Gastroesophageal sphincter (tissue), 4 donors: ENCODE measurements around the gene CXXC5. TPM values are rescaled to one million over a fixed set of nuclear protein-coding genes. Genes with fewer than 3 reads are reported as not detected.

Source experiments
- ATAC-seq: fragments of 150-250 bp; one replicate; pipeline ENCODE4 v1.9.1; 2016; ENCODE audit warnings: mild to moderate bottlenecking, moderate library complexity
- H3K27ac ChIP-seq, 4 donors: fragments of 200-600 bp; sonication (generic) in 3 of 4; 1 replicate in 3 of 4; 2 replicates in 1 of 4; pipeline ENCODE4 v1.5.1; 2016 to 2019
- H3K27me3 ChIP-seq: fragments of 200-600 bp; sonication (generic); one replicate; pipeline ENCODE4 v1.5.1; 2019
- H3K36me3 ChIP-seq, 2 donors: fragments of 200-600 bp; sonication (generic); one replicate each; pipeline ENCODE4 v1.5.1; 2019; ENCODE audit warnings: control low read depth in 1 of 2
- H3K4me1 ChIP-seq, 3 donors: fragments of 200-600 bp; sonication (generic); 1 replicate in 2 of 3; 2 replicates in 1 of 3; pipeline ENCODE4 v1.5.1; 2016 to 2019; ENCODE audit warnings: control low read depth in 2 of 3
- H3K4me3 ChIP-seq, 2 donors: fragments of 200-600 bp; sonication (generic); one replicate each; pipeline ENCODE4 v1.5.1; 2019; ENCODE audit warnings: mild to moderate bottlenecking in 1 of 2, moderate library complexity in 1 of 2
- H3K9me3 ChIP-seq, 3 donors: fragments of 200-600 bp; sonication (generic); one replicate each; pipeline ENCODE4 v1.5.1; 2017 to 2019; ENCODE audit warnings: control low read depth in 2 of 3
- EP300 ChIP-seq: sonication (generic); formaldehyde crosslinking; IDR thresholded peaks from one replicate; pipeline ENCODE4 v1.6.1; 2017; ENCODE audit warnings: antibody characterized with exemption, mild to moderate bottlenecking
- POLR2A ChIP-seq, 2 donors: fragments of 450-650 bp; IDR thresholded peaks; one replicate each; pipeline ENCODE4 v1.6.1; 2017; ENCODE audit warnings: antibody characterized with exemption in 2 of 2, mild to moderate bottlenecking in 2 of 2, moderate library complexity in 1 of 2
- POLR2AphosphoS5 ChIP-seq: sonication (generic); formaldehyde crosslinking; IDR thresholded peaks from one replicate; pipeline ENCODE4 v1.6.1; 2017; ENCODE audit warnings: antibody characterized with exemption
- WGBS, 2 donors: methylation state at CpG; one replicate each; pipeline ENCODE4 v1.1.5; 2018; ENCODE audit warnings: low coverage in 1 of 2; 5-methylcytosine and 5-hydroxymethylcytosine counted together
- total RNA-seq, 4 donors: library from RNA; depleted of rRNA; stranded (reverse); fragments of >200 nt; gene quantifications; one replicate each; pipeline ENCODE4 v1.1.0, GENCODE V29; 2016
- TF ChIP-seq, protein P1 (sequence below), 4 experiments: fragments of 200-600 bp in 2 of 4; fragments of 450-650 bp in 2 of 4; sonication (generic) in 1 of 4; IDR thresholded peaks; one replicate each; pipeline ENCODE4 v1.5.1; 2017 to 2019; ENCODE audit warnings: antibody characterized with exemption in 4 of 4, mild to moderate bottlenecking in 2 of 4, moderate library complexity in 2 of 4

Gene CXXC5
- total RNA-seq, 4 donors from 2014 or later: 30.0 to 50.7 (median 35.1) TPM

GRCh38 chr5:139698490-139699146, 50.5 kb downstream of the CXXC5 start:
- Histone ChIP-seq H3K4me3 (no peak overlapping the region), H3K27ac (peak overlapping the region; percentile 48 to 93 (median 88)), H3K4me1 (peaks cover 0 to 37% (median 31%) of the 10 kb centered on the region in 3 donors), H3K9me3 (no peaks in the 10 kb centered on the region), H3K36me3 (no peaks in the 10 kb centered on the region), H3K27me3 (no peaks in the 10 kb centered on the region)
- peak; percentile 52 for ATAC-seq
- WGBS, 2 donors: 0 to 32% methylated on average over 2 to 4 of the region's 13 CpGs
- TF ChIP-seq POLR2A (IDR thresholded peaks at IDR 0.05) (no peak), POLR2AphosphoS5 (peak; percentile 25), EP300 (no peak)
- TF ChIP-seq, protein P1, sequence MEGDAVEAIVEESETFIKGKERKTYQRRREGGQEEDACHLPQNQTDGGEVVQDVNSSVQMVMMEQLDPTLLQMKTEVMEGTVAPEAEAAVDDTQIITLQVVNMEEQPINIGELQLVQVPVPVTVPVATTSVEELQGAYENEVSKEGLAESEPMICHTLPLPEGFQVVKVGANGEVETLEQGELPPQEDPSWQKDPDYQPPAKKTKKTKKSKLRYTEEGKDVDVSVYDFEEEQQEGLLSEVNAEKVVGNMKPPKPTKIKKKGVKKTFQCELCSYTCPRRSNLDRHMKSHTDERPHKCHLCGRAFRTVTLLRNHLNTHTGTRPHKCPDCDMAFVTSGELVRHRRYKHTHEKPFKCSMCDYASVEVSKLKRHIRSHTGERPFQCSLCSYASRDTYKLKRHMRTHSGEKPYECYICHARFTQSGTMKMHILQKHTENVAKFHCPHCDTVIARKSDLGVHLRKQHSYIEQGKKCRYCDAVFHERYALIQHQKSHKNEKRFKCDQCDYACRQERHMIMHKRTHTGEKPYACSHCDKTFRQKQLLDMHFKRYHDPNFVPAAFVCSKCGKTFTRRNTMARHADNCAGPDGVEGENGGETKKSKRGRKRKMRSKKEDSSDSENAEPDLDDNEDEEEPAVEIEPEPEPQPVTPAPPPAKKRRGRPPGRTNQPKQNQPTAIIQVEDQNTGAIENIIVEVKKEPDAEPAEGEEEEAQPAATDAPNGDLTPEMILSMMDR (IDR thresholded peaks at IDR 0.05): peak in 1 of 4 experiments; percentile 1

DNA sequence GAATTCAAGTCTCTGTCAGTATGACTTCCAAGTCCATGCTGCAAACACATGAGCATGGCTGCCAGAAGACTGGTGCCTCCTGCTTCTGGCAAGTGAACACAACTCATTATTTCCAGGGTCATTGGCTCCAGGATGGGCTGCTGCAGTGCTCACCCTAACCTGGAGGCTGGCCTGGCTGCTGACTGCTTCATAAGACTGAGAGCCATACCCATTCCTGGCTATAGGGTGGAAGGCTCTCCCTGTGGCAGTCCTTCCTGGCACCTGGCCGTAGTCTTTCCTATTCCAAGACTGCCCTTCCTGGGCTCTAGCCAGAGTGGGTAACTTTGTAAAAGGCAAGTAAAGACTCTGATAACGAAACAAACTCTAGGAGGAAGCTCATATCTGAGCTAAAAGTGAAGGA, 51.2 kb downstream of the CXXC5 start:
- peak overlapping the region in 3 of 4 donors; percentile 86 to 93 (median 91) for H3K27ac ChIP-seq
- no peaks in the 10 kb centered on the region for H3K9me3 ChIP-seq
- H3K4me1 ChIP-seq: peaks cover 0 to 37% (median 31%) of the 10 kb centered on the region in 3 donors
- TF ChIP-seq POLR2AphosphoS5: no peak
- ATAC-seq: no peak
- no peaks in the 10 kb centered on the region for H3K27me3 ChIP-seq
- no peak overlapping the region for H3K4me3 ChIP-seq
- no CpG with 5 or more reads among the region's 2 CpGs for WGBS, 2 donors
- no peaks in the 10 kb centered on the region for H3K36me3 ChIP-seq

DNA sequence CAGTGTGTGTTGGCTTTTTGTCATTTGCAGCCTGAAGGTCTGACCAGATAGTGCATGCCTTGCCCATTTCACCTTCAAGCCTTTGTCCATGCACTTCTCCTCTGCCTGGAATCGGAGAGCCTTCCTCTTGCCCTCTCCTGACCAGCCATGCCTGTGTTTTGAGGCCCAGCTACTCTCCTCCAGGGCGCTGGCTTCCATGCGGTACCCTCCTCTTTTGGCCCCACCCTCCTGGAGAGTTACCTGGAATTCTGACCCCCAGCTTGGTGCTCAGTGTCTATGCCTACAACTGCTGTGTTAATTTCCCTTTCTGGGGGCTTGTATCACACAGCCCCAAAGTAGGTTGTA, 52.5 kb downstream of the CXXC5 start:
- H3K27me3 ChIP-seq: no peaks in the 10 kb centered on the region
- H3K4me3 ChIP-seq: no peak overlapping the region
- no peak for ATAC-seq
- TF ChIP-seq POLR2A (IDR thresholded peaks at IDR 0.05): no peak
- no peaks in the 10 kb centered on the region for H3K9me3 ChIP-seq
- H3K36me3 ChIP-seq: no peaks in the 10 kb centered on the region
- WGBS, 2 donors: 100% methylated on average over 3 of the region's 3 CpGs; no CpG with 5 or more reads in 1 of the 2 donors
- H3K4me1 ChIP-seq: peaks cover 0 to 37% (median 31%) of the 10 kb centered on the region in 3 donors
- H3K27ac ChIP-seq: no peak overlapping the region

GRCh38 chr5:139701056-139701741, 53.0 kb downstream of the CXXC5 start:
- Histone ChIP-seq H3K36me3 (no peaks in the 10 kb centered on the region), H3K27me3 (no peaks in the 10 kb centered on the region), H3K27ac (no peak overlapping the region), H3K9me3 (no peaks in the 10 kb centered on the region), H3K4me1 (peaks cover 0 to 36% (median 31%) of the 10 kb centered on the region in 3 donors), H3K4me3 (no peak overlapping the region)
- ATAC-seq: no peak
- 62 to 80% methylated on average over 1 to 3 of the region's 22 CpGs for WGBS, 2 donors
- TF ChIP-seq, protein P1 (IDR thresholded peaks at IDR 0.05): no peak
- TF ChIP-seq POLR2A (IDR thresholded peaks at IDR 0.05): no peak
- TF ChIP-seq POLR2AphosphoS5: no peak
- no peak for TF ChIP-seq EP300

DNA sequence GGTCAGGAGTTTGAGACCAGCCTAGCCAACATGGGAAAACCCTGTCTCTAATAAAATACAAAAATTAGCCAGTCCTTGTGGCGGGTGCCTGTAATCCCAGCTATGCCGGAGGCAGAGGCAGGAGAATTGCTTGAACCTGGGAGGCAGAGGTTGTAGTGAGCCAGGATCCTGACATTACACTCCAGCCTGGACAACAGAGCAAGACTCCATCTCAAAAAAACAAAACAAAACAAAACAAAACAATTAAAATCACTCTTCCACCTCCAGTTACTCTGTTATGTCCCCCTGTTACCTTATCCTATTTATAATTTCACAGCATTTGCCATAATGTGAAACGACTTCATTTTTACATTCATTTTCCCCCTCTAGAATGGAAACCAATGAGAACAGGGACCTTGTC, 54.4 kb downstream of the CXXC5 start:
- Histone ChIP-seq H3K27me3 (no peaks in the 10 kb centered on the region), H3K27ac (no peak overlapping the region), H3K4me1 (peaks cover 0 to 23% (median 18%) of the 10 kb centered on the region in 3 donors), H3K36me3 (no peaks in the 10 kb centered on the region), H3K4me3 (no peak overlapping the region), H3K9me3 (no peaks in the 10 kb centered on the region)
- TF ChIP-seq, protein P1 (IDR thresholded peaks at IDR 0.05): no peak
- TF ChIP-seq EP300 (no peak), POLR2AphosphoS5 (no peak), POLR2A (IDR thresholded peaks at IDR 0.05) (no peak)
- no peak for ATAC-seq
- WGBS, 2 donors: 77 to 89% methylated on average over 1 to 3 of the region's 3 CpGs

DNA sequence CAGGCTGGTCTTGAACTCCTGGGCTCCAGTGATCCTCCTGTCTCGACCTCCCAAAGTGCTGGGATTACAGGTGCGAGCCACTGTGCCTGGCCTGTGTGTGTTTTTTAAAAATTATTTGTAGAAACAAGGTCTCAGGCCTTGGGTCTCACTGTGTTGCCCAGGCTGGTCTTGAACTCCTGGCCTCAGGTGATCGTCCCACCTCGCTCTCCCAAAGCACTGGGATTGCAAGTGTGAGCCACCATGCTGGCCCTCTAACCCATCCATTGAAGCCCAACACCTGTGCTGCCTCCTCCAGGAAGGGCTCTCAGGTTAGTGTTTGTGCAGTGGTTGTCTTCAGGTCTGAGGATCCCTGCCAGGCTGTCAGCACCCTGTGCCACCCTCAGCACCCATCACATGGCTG, 56.6 kb downstream of the CXXC5 start:
- Histone ChIP-seq H3K27ac (no peak overlapping the region), H3K9me3 (no peaks in the 10 kb centered on the region), H3K36me3 (no peaks in the 10 kb centered on the region), H3K4me3 (no peak overlapping the region), H3K27me3 (no peaks in the 10 kb centered on the region), H3K4me1 (peaks cover 0 to 19% (median 9%) of the 10 kb centered on the region in 3 donors)
- WGBS, 2 donors: 89 to 93% methylated on average over 3 of the region's 4 CpGs
- no peak for ATAC-seq
- TF ChIP-seq POLR2AphosphoS5: no peak
- no peak for TF ChIP-seq EP300
- no peak for TF ChIP-seq POLR2A (IDR thresholded peaks at IDR 0.05)
- TF ChIP-seq, protein P1 (IDR thresholded peaks at IDR 0.05): no peak
